GM03348 (cell line): ENCODE measurements around the gene AGAP2.

Experiments
- DNase-seq: peaks from one replicate; pipeline ENCODE4 v3.0.0; 2012; ENCODE audit warnings: low spot score

The AGAP2 gene

GRCh38 chr12:57767305-57767698 is 28.8 kb upstream of the AGAP2 start:
- DNase-seq: no peak

GRCh38 chr12:57766464-57767304 is 28.1 kb upstream of the AGAP2 start, which contains the start of gene CYP27B1:
Gene CYP27B1 (minus strand): TSS chr12:57767078. CDS start chr12:57767041, 37 bp downstream.
- peak; percentile 57 for DNase-seq

- no peak for DNase-seq
Observed at GRCh38 chr12:57765698-57766463, 27.3 kb upstream of the AGAP2 start.

GRCh38 chr12:57765003-57765697 is 26.6 kb upstream of the AGAP2 start:
- DNase-seq: peak; percentile 52

- no peak for DNase-seq
Observed at GRCh38 chr12:57764662-57765002, 26.1 kb upstream of the AGAP2 start.

- DNase-seq: no peak
Observed at GRCh38 chr12:57763881-57764661, 25.5 kb upstream of the AGAP2 start.

GRCh38 chr12:57762463-57762862 is 23.9 kb upstream of the AGAP2 start:
- no peak for DNase-seq

GRCh38 chr12:57761391-57761998 is 23.0 kb upstream of the AGAP2 start:
- no peak for DNase-seq

- no peak for DNase-seq
Observed at GRCh38 chr12:57760347-57760982, 21.9 kb upstream of the AGAP2 start.

- DNase-seq: no peak
Observed at GRCh38 chr12:57759360-57759980, 20.9 kb upstream of the AGAP2 start.

GRCh38 chr12:57758552-57759359 is 20.2 kb upstream of the AGAP2 start:
- DNase-seq: no peak

- no peak for DNase-seq
Observed at GRCh38 chr12:57757771-57758170, 19.2 kb upstream of the AGAP2 start.

GRCh38 chr12:57756406-57757341 is 18.1 kb upstream of the AGAP2 start:
- no peak for DNase-seq

GRCh38 chr12:57755454-57756372 is 17.2 kb upstream of the AGAP2 start:
- DNase-seq: no peak

GRCh38 chr12:57755194-57755453 is 16.6 kb upstream of the AGAP2 start:
- no peak for DNase-seq

- DNase-seq: no peak
Observed at GRCh38 chr12:57754411-57755193, 16.1 kb upstream of the AGAP2 start, which contains the start of gene MARCHF9. Gene MARCHF9 (plus strand): TSS chr12:57755103. CDS start chr12:57755529, 426 bp downstream.
